A549 (cell line): ENCODE results near the gene HEATR5B.
"Not testable (repeated sequence)": the region's sequence is repeated elsewhere in the genome, so short reads cannot be mapped to it uniquely, and the experiment has no call there.

Source experiments
- EP300 ChIP-seq, 2 experiments: fragments of >200 bp; sonication (Bioruptor Twin); formaldehyde crosslinking; IDR thresholded peaks; 2 replicates in 1 of 2; 3 replicates in 1 of 2; pipeline ENCODE4 v1.6.1; 2016 to 2017
- POLR2A ChIP-seq: IDR thresholded peaks from 2 replicates; pipeline ENCODE4 v1.6.1; 2012; ENCODE audit warnings: mild to moderate bottlenecking, low read length
- TF ChIP-seq, protein P1 (sequence below): fragments of >200 bp; sonication (Bioruptor Twin); formaldehyde crosslinking; IDR thresholded peaks from 3 replicates; pipeline ENCODE4 v1.5.1; 2016

DNA sequence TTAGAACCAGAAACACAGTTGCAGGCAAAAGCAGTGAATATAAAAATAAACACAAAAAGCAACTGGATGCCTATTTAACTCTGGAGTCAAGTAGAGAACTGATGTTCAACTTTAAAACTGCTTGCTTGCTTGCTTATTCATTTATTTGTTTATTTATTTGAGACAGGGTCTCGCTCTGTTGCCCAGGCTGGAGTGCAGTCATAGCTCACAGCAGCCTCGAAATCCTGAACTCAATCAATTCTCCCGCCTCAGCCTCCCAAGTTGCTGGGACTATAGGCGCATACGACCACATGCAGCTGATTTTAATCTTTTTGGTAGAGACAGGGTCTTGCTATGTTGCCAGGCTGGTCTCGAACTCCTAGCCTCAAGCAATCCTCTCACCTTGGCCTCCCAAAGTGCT is 152.5 kb downstream of the HEATR5B start:
- TF ChIP-seq, protein P1, sequence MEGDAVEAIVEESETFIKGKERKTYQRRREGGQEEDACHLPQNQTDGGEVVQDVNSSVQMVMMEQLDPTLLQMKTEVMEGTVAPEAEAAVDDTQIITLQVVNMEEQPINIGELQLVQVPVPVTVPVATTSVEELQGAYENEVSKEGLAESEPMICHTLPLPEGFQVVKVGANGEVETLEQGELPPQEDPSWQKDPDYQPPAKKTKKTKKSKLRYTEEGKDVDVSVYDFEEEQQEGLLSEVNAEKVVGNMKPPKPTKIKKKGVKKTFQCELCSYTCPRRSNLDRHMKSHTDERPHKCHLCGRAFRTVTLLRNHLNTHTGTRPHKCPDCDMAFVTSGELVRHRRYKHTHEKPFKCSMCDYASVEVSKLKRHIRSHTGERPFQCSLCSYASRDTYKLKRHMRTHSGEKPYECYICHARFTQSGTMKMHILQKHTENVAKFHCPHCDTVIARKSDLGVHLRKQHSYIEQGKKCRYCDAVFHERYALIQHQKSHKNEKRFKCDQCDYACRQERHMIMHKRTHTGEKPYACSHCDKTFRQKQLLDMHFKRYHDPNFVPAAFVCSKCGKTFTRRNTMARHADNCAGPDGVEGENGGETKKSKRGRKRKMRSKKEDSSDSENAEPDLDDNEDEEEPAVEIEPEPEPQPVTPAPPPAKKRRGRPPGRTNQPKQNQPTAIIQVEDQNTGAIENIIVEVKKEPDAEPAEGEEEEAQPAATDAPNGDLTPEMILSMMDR: not testable (repeated sequence)
- TF ChIP-seq POLR2A; EP300 (IDR thresholded peaks at IDR 0.05): not testable (repeated sequence)
